Dendritic cell treated with granulocyte-macrophage colony-stimulating factor and Interleukin-4, amounts not matched to agents 40 ng/mL and 50 ng/mL, for 4 days (primary cell): ENCODE measurements around the gene TMEM273.
A peak's percentile ranks its signal among the peaks of the same experiment; 100 is the strongest.
"Not testable (repeated sequence)": the region's sequence is repeated elsewhere in the genome, so short reads cannot be mapped to it uniquely, and the experiment has no call there.

Source experiments
- H3K27ac Mint-ChIP-seq: one replicate; pipeline ENCODE4 v1.8.0; 2022; ENCODE audit warnings: mild to moderate bottlenecking, mixed read lengths
- H3K27me3 Mint-ChIP-seq: one replicate; pipeline ENCODE4 v1.8.0; 2022; ENCODE audit warnings: mild to moderate bottlenecking, mixed read lengths
- H3K36me3 Mint-ChIP-seq: one replicate; pipeline ENCODE4 v1.8.0; 2022; ENCODE audit warnings: low read depth, mixed read lengths
- H3K4me1 Mint-ChIP-seq: one replicate; pipeline ENCODE4 v1.8.0; 2022; ENCODE audit warnings: low read depth, mixed read lengths
- H3K4me3 Mint-ChIP-seq: one replicate; pipeline ENCODE4 v1.8.0; 2022; ENCODE audit warnings: mild to moderate bottlenecking, moderate library complexity, mixed read lengths
- H3K9me3 Mint-ChIP-seq: one replicate; pipeline ENCODE4 v1.8.0; 2022; ENCODE audit warnings: mixed read lengths
- intact Hi-C: fragments of 100-400 bp; cut with micrococcal nuclease; formaldehyde crosslinking; loops from one replicate; pipeline ENCODE4 v1.15.0; 2022

Gene TMEM273

GRCh38 chr10:49218480-49218879 lies 30.3 kb upstream of the TMEM273 start:
- Mint-ChIP-seq H3K27ac (no peak overlapping the region), H3K4me1 (peaks cover 15% of the 10 kb centered on the region), H3K36me3 (no peaks in the 10 kb centered on the region), H3K27me3 (peaks cover 31% of the 10 kb centered on the region), H3K4me3 (no peak overlapping the region), H3K9me3 (no peaks in the 10 kb centered on the region)
- intact Hi-C loops, result no loop called here

DNA sequence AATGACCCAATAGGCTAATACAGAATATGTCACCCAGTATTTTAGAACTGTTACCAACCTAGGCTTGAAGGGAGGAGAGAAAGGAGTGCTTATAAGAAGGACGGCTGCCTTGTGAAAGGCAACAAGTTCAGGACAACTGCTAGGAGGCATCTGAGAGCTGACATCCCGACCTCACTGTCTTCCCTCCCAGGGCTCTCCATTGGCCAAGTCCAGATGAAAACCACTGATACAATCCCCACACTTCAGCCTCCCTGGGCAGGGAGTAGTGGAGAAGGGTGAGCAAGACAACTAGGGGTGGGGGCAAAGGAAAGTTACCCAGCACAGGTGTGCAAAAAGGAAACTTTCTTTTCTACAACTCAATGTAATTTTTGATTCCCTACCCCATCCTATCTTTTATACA lies 29.5 kb upstream of the TMEM273 start:
- peaks cover 20% of the 10 kb centered on the region for H3K4me1 Mint-ChIP-seq
- intact Hi-C loops, result no loop called here
- no peaks in the 10 kb centered on the region for H3K36me3 Mint-ChIP-seq
- H3K9me3 Mint-ChIP-seq, result no peaks in the 10 kb centered on the region
- H3K27ac Mint-ChIP-seq, result peak overlapping the region; percentile 17
- no peak overlapping the region for H3K4me3 Mint-ChIP-seq
- peaks cover 34% of the 10 kb centered on the region for H3K27me3 Mint-ChIP-seq

GRCh38 chr10:49213211-49213610 lies 25.0 kb upstream of the TMEM273 start:
- H3K27me3 Mint-ChIP-seq, result peaks cover 28% of the 10 kb centered on the region
- no peak overlapping the region for H3K27ac Mint-ChIP-seq
- no peaks in the 10 kb centered on the region for H3K36me3 Mint-ChIP-seq
- no peaks in the 10 kb centered on the region for H3K9me3 Mint-ChIP-seq
- intact Hi-C loops, result no loop called here
- no peak overlapping the region for H3K4me3 Mint-ChIP-seq
- H3K4me1 Mint-ChIP-seq, result peaks cover 31% of the 10 kb centered on the region

- Mint-ChIP-seq H3K36me3 (no peaks in the 10 kb centered on the region), H3K4me1 (peaks cover 27% of the 10 kb centered on the region), H3K4me3 (peak overlapping the region; percentile 33), H3K27ac (peak overlapping the region; percentile 65), H3K27me3 (peaks cover 31% of the 10 kb centered on the region), H3K9me3 (no peaks in the 10 kb centered on the region)
- intact Hi-C loops, result no loop called here
Observed at GRCh38 chr10:49212783-49213182, 24.6 kb upstream of the TMEM273 start.

GRCh38 chr10:49212076-49212475 lies 23.9 kb upstream of the TMEM273 start:
- Mint-ChIP-seq H3K36me3 (no peaks in the 10 kb centered on the region), H3K9me3 (no peaks in the 10 kb centered on the region), H3K27me3 (peaks cover 26% of the 10 kb centered on the region), H3K4me3 (peak overlapping the region; percentile 44), H3K4me1 (peaks cover 20% of the 10 kb centered on the region), H3K27ac (peak overlapping the region; percentile 65)
- intact Hi-C loops, result no loop called here

GRCh38 chr10:49208996-49209395 lies 20.8 kb upstream of the TMEM273 start:
- Mint-ChIP-seq H3K36me3 (no peaks in the 10 kb centered on the region), H3K9me3 (peaks cover 9% of the 10 kb centered on the region), H3K27me3 (peaks cover 35% of the 10 kb centered on the region), H3K4me1 (peaks cover 19% of the 10 kb centered on the region), H3K27ac (no peak overlapping the region), H3K4me3 (no peak overlapping the region)
- intact Hi-C loops, result no loop called here

DNA sequence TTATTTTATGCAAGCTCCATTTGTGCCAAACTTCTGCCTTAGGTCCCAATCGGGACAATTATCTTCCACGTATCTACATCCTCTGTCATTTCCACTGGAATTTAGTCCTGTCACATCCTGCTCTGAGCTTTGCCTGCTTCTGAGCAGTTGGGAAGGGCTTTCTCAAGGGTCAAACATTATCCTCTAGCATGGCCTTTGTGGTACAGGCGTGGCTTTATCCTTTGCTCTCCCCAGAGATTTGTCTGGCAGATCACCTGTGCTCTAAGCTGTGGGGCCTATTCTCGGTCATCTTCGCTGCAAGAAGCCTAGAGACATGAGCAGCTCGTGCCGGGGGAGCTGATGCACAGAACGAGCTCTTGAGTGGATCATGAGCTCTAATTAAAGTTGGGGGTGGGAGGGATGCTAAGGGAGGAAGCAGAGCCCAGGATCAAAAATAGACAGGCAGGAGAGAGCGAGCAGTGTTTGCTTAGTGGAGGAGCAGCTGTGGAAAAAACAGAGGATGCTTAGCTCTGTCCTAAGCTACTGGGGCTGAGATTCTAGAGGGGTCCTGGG lies 19.8 kb upstream of the TMEM273 start:
- intact Hi-C loops, result no loop called here
- H3K9me3 Mint-ChIP-seq, result peaks cover 14% of the 10 kb centered on the region
- H3K4me3 Mint-ChIP-seq, result no peak overlapping the region
- H3K27me3 Mint-ChIP-seq, result peaks cover 34% of the 10 kb centered on the region
- H3K36me3 Mint-ChIP-seq, result no peaks in the 10 kb centered on the region
- peaks cover 18% of the 10 kb centered on the region for H3K4me1 Mint-ChIP-seq
- no peak overlapping the region for H3K27ac Mint-ChIP-seq

GRCh38 chr10:49207113-49207512 lies 18.9 kb upstream of the TMEM273 start:
- Mint-ChIP-seq H3K27ac (no peak overlapping the region), H3K4me3 (no peak overlapping the region), H3K27me3 (peaks cover 33% of the 10 kb centered on the region), H3K4me1 (peaks cover 9% of the 10 kb centered on the region), H3K36me3 (no peaks in the 10 kb centered on the region), H3K9me3 (peaks cover 14% of the 10 kb centered on the region)
- intact Hi-C loops, result no loop called here

- no peak overlapping the region for H3K4me3 Mint-ChIP-seq
- H3K27me3 Mint-ChIP-seq, result peaks cover 24% of the 10 kb centered on the region
- no peak overlapping the region for H3K27ac Mint-ChIP-seq
- no peaks in the 10 kb centered on the region for H3K36me3 Mint-ChIP-seq
- H3K9me3 Mint-ChIP-seq, result peaks cover 14% of the 10 kb centered on the region
- intact Hi-C loops, result no loop called here
- H3K4me1 Mint-ChIP-seq, result peaks cover 8% of the 10 kb centered on the region
Observed at GRCh38 chr10:49205206-49205605, 17.0 kb upstream of the TMEM273 start.

- Mint-ChIP-seq H3K27ac (no peak overlapping the region), H3K4me3 (no peak overlapping the region), H3K4me1 (peaks cover 8% of the 10 kb centered on the region), H3K36me3 (no peaks in the 10 kb centered on the region), H3K27me3 (peaks cover 26% of the 10 kb centered on the region), H3K9me3 (peaks cover 14% of the 10 kb centered on the region)
- intact Hi-C loops, result no loop called here
Observed at GRCh38 chr10:49204119-49204518, 15.9 kb upstream of the TMEM273 start.

- Mint-ChIP-seq H3K9me3 (peaks cover 14% of the 10 kb centered on the region), H3K4me1 (peaks cover 8% of the 10 kb centered on the region), H3K27ac (no peak overlapping the region), H3K36me3 (no peaks in the 10 kb centered on the region), H3K4me3 (no peak overlapping the region), H3K27me3 (peaks cover 28% of the 10 kb centered on the region)
- intact Hi-C loops, result no loop called here
Observed at GRCh38 chr10:49202266-49202665, 14.1 kb upstream of the TMEM273 start.

DNA sequence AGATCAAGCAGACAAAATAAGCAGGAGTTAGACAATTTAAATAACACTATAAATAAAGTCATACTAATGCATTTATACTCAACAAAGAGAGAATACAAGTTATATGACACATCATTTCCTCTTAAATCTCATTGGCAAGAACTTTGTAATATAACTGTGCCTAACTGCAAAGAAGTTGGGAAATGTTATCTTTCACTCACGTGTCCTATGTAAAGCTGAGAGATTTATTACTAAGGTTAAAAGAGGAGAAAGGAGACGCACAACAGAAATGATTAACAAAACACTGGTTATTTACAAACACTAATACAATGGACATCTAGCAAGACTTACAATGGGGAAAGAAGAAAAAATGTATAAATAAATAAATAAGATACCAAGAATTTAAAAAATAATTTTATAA lies 12.7 kb upstream of the TMEM273 start:
- no peak overlapping the region for H3K27ac Mint-ChIP-seq
- H3K36me3 Mint-ChIP-seq, result no peaks in the 10 kb centered on the region

DNA sequence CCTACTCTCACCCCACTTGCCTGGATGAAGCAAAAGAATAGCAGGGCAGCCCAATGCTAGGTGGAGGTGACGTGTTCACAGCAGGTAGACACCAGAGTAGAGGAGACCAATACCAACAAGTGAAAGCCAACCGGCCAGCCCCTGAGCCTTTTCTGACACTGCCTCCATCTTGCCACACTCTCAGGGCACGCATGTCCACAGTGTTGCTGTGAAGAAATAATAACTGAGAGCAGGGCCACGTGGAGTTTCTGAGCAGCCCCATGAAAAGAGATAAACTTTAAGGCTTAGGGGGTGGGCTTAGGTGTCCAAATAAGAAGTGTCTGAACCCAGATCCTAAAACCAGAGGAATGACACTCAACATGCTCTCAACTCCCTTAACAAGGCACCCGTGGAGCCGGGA lies 9.0 kb upstream of the TMEM273 start:
- Mint-ChIP-seq H3K4me3 (no peak overlapping the region), H3K4me1 (peaks cover 15% of the 10 kb centered on the region), H3K27me3 (peaks cover 9% of the 10 kb centered on the region), H3K9me3 (peaks cover 9% of the 10 kb centered on the region), H3K27ac (no peak overlapping the region), H3K36me3 (no peaks in the 10 kb centered on the region)
- intact Hi-C loops, result no loop called here

More for the DNA sequence above, 12.7 kb upstream of the TMEM273 start:
- Mint-ChIP-seq H3K27me3 (peaks cover 23% of the 10 kb centered on the region), H3K4me3 (no peak overlapping the region), H3K4me1 (peaks cover 8% of the 10 kb centered on the region), H3K9me3 (peaks cover 14% of the 10 kb centered on the region)
- intact Hi-C loops, result no loop called here

- H3K4me3 Mint-ChIP-seq, H3K9me3 Mint-ChIP-seq, intact Hi-C loops, H3K27ac Mint-ChIP-seq, H3K36me3 Mint-ChIP-seq, H3K27me3 Mint-ChIP-seq: not testable (repeated sequence)
- peaks cover 20% of the 10 kb centered on the region for H3K4me1 Mint-ChIP-seq
Observed at GRCh38 chr10:49195864-49196263, 7.7 kb upstream of the TMEM273 start.

DNA sequence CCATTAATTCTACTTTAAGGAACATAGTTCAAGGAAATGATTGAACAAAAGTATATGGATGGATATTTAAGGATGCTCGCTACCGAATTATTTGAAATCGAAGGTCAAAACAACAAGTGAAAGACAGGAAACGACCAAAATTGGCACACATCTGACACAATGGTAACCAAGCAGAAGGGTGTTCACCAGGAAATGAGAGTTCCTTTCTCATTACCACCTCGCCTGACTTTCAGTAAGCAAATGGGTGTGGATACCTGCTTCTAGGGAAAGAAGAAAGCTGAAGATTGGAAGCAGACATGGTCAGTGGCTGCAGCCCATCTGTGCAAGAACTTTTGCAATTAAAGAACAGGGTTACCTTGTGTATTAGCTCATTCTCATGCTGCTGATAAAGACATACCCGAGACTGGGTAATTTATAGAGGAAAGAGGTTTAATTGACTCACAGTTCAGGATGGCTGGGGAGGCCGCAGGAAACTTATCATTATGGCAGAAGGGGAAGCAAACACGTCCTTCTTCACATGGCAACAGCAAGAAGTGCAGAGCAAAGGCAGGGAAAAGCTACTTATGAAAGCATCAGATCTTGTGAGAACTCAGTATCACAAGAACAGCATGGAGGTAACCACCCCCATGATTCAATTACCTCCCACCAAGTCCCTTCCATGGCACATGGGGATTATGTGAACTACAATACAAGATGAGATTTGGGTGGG lies 6.2 kb upstream of the TMEM273 start:
- intact Hi-C loops, result loop anchor here (5.0 kb wide), 2 partner anchors 48 to 168 kb away; no protein-coding TSS in a partner anchor
- peaks cover 30% of the 10 kb centered on the region for H3K4me1 Mint-ChIP-seq
- peaks cover 7% of the 10 kb centered on the region for H3K27me3 Mint-ChIP-seq
- peak overlapping the region; percentile 35 for H3K27ac Mint-ChIP-seq
- H3K4me3 Mint-ChIP-seq, result no peak overlapping the region
- H3K36me3 Mint-ChIP-seq, result no peaks in the 10 kb centered on the region
- peaks cover 9% of the 10 kb centered on the region for H3K9me3 Mint-ChIP-seq
